ENCODE data around the gene NBL1.

The NBL1 gene

DNA sequence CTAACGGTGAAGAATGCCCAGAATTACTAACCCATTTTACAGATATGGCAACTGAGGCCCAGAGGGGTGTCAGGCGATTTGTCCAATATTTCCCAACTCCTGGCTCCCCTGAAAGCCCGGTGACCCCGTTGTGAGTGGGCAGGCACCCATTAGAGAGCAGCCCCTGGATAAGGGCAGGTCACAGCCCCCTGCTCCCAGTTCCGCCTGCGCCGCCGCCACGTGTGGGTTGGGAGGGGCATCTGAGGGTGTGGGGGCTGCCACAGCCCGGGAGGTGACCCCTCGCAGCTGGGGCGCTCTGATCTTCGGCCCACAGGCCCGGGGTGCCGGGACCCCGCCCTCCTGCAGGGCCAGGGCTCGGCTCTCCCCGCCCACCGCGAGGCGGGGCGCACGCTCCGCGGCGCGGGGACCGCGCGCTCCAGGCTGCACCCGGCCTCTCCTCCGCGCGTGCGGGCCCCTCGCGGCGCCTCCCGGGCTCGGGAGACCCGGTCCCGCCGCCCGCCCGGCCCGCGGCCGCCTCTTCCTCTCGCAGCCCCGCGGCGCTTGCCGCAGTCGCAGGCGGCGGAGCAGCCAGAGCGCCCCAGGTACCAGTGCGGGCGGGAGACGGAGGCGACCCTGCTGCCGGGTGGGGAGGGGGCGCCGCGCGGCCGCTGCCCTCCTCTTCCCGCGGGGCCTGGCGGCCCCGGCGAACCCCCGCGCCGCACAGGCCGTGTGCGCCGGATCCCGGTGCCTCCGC, 20.5 kb downstream of the NBL1 start, which contains the start of gene HTR6:
HTR6 (plus strand) TSS at position 423 of the 733 bp plus-strand sequence. CDS start 879 bp downstream, outside the sequence.
- no peak for TF ChIP-seq FOXP2 (optimal IDR thresholded peaks at IDR 0.05; ENCODE audit: control extremely low read depth, extremely low read length, insufficient read depth)
- H3K4me3 ChIP-seq, result peak within 1 kb of the TSS; percentile 22; the same call in 1 of the 2 replicates
- H3K36me3 ChIP-seq (ENCODE audit: insufficient read depth, low read length), result no peaks in the 10 kb centered on the region
- DNase-seq (ENCODE audit: low read depth, low spot score), result no peak
- H3K9me3 ChIP-seq (ENCODE audit: low read depth, low read length), result no peaks in the 10 kb centered on the region
- no peak within 1 kb of the TSS for H3K27ac ChIP-seq
- H3K9ac ChIP-seq (ENCODE audit: insufficient read length), result no peak within 1 kb of the TSS

DNA sequence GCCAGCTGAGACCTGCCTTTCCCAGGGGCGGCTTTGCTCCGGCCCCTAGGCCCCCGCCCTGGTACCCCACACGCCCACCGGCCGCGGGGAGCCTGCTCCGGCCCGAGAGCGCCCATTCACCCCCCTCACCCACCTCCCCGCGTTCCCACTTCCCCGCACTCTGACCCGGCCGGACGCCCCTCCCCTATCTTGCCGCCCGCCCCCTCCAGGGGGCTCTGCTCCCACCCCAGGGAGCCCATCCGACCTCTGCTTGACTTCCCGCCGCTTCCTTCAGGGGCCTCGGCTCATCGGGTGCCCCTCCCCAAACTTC, 21.0 kb downstream of the NBL1 start:
- Histone ChIP-seq H3K9me3 (ENCODE audit: low read depth, low read length) (no peaks in the 10 kb centered on the region), H3K36me3 (ENCODE audit: insufficient read depth, low read length) (no peaks in the 10 kb centered on the region), H3K9ac (ENCODE audit: insufficient read length) (no peak overlapping the region), H3K27ac (no peak overlapping the region), H3K4me3 (peak overlapping the region; percentile 22; the same call in 1 of the 2 replicates)
- no peak for DNase-seq (ENCODE audit: low read depth, low spot score)
- TF ChIP-seq POLR2AphosphoS5 (IDR thresholded peaks at IDR 0.05; ENCODE audit: borderline replicate concordance, low read depth, low read length) (no peak), FOXP2 (optimal IDR thresholded peaks at IDR 0.05; ENCODE audit: control extremely low read depth, extremely low read length, insufficient read depth) (no peak), EZH2 (IDR thresholded peaks at IDR 0.05) (peak; percentile 26)

DNA sequence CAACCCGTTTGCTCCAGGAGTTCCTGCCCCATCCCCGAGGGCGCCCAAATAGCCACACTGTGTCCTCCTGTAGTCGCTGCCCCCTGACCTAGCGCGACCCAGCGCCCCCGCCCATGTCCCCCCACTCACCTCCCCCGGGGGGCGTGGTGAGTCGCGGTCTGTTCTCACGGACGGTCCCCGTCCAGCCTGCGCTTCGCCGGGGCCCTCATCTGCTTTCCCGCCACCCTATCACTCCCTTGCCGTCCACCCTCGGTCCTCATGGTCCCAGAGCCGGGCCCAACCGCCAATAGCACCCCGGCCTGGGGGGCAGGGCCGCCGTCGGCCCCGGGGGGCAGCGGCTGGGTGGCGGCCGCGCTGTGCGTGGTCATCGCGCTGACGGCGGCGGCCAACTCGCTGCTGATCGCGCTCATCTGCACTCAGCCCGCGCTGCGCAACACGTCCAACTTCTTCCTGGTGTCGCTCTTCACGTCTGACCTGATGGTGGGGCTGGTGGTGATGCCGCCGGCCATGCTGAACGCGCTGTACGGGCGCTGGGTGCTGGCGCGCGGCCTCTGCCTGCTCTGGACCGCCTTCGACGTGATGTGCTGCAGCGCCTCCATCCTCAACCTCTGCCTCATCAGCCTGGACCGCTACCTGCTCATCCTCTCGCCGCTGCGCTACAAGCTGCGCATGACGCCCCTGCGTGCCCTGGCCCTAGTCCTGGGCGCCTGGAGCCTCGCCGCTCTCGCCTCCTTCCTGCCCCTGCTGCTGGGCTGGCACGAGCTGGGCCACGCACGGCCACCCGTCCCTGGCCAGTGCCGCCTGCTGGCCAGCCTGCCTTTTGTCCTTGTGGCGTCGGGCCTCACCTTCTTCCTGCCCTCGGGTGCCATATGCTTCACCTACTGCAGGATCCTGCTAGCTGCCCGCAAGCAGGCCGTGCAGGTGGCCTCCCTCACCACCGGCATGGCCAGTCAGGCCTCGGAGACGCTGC, 21.7 kb downstream of the NBL1 start:
- H3K4me3 ChIP-seq, result no peak overlapping the region
- no peak overlapping the region for H3K9ac ChIP-seq (ENCODE audit: insufficient read length)
- H3K36me3 ChIP-seq (ENCODE audit: insufficient read depth, low read length), result no peaks in the 10 kb centered on the region
- DNase-seq (ENCODE audit: low read depth, low spot score), result no peak
- no peaks in the 10 kb centered on the region for H3K9me3 ChIP-seq (ENCODE audit: low read depth, low read length)
- TF ChIP-seq POLR2AphosphoS5 (IDR thresholded peaks at IDR 0.05; ENCODE audit: borderline replicate concordance, low read depth, low read length) (no peak), EZH2 (IDR thresholded peaks at IDR 0.05) (peak; percentile 8)
- no peak overlapping the region for H3K27ac ChIP-seq

DNA sequence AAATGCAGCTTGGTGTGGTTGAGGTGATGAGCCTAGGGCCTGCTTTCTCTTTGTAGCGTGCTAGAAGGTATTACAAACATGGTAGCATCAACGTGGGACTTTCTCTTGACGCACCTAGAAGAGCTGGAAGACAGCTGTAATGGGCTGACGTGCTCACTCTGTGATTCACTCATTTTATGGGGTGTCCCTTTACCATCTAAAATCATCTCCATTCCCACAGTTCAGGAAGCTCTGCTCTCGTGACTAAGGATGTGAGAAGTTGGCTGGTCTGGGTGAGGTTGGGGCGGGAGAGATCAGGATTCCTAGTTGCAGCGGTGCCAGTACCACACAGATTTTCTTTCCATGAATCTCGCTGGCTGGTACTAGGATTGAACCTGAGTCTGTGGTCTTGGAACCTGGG, 24.8 kb downstream of the NBL1 start:
- Histone ChIP-seq H3K36me3 (ENCODE audit: insufficient read depth, low read length) (no peaks in the 10 kb centered on the region), H3K9me3 (ENCODE audit: low read depth, low read length) (no peaks in the 10 kb centered on the region), H3K4me3 (no peak overlapping the region), H3K27ac (no peak overlapping the region), H3K9ac (ENCODE audit: insufficient read length) (no peak overlapping the region)
- no peak for TF ChIP-seq POLR2AphosphoS5 (IDR thresholded peaks at IDR 0.05; ENCODE audit: borderline replicate concordance, low read depth, low read length)
- TF ChIP-seq EZH2 (IDR thresholded peaks at IDR 0.05), result no peak
- no peak for TF ChIP-seq FOXP2 (optimal IDR thresholded peaks at IDR 0.05; ENCODE audit: control extremely low read depth, extremely low read length, insufficient read depth)
- no peak for DNase-seq (ENCODE audit: low read depth, low spot score)

DNA sequence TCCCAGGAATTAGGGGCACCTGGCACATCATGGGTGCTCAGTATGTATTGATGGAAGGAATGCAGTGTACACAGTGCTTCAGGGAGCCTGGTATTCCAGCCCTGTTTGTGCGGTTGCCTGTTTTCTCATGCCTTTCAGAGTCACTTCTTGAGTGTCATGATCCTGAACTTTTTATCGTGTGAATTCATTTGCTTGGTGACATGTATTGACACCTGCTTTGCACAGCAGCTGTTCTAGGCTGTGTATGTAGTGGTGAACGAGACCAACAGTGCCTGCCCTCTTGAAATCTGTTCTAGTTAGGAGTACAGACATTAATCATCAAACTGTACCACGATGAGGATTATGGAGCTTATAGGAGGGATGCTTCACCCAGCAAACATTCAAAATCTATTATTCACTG, 26.7 kb downstream of the NBL1 start:
- Histone ChIP-seq H3K9me3 (ENCODE audit: low read depth, low read length) (no peaks in the 10 kb centered on the region), H3K27ac (no peak overlapping the region), H3K36me3 (ENCODE audit: insufficient read depth, low read length) (no peaks in the 10 kb centered on the region), H3K9ac (ENCODE audit: insufficient read length) (no peak overlapping the region), H3K4me3 (no peak overlapping the region)
- no peak for DNase-seq (ENCODE audit: low read depth, low spot score)
- TF ChIP-seq POLR2AphosphoS5 (IDR thresholded peaks at IDR 0.05; ENCODE audit: borderline replicate concordance, low read depth, low read length) (no peak), FOXP2 (optimal IDR thresholded peaks at IDR 0.05; ENCODE audit: control extremely low read depth, extremely low read length, insufficient read depth) (no peak)

DNA sequence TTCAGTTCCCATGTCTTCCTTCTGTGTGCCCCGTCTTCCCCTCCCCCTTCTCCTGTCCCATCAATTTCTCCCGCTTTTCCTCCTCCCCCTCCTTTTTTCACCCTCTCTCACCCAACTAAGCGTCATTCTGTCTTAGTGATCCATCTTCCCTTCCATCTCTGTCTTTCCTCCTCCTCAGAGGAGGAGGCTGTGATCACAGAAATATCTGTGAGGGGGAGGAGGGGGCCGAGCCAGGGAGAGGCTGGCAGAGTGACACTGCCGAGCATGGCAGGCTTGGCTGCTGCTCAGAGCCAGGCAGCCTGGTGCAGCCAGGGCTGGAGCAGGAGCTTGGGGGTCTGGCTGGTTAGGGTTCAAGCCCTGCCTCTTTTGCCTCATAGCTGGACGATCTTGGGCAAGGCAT, 28.1 kb downstream of the NBL1 start:
- no peak overlapping the region for H3K27ac ChIP-seq
- TF ChIP-seq EZH2 (IDR thresholded peaks at IDR 0.05) (no peak), POLR2AphosphoS5 (IDR thresholded peaks at IDR 0.05; ENCODE audit: borderline replicate concordance, low read depth, low read length) (no peak), FOXP2 (optimal IDR thresholded peaks at IDR 0.05; ENCODE audit: control extremely low read depth, extremely low read length, insufficient read depth) (no peak)
- no peak overlapping the region for H3K9ac ChIP-seq (ENCODE audit: insufficient read length)
- no peak for DNase-seq (ENCODE audit: low read depth, low spot score)
- H3K9me3 ChIP-seq (ENCODE audit: low read depth, low read length), result no peaks in the 10 kb centered on the region
- no peaks in the 10 kb centered on the region for H3K36me3 ChIP-seq (ENCODE audit: insufficient read depth, low read length)
- H3K4me3 ChIP-seq, result no peak overlapping the region

DNA sequence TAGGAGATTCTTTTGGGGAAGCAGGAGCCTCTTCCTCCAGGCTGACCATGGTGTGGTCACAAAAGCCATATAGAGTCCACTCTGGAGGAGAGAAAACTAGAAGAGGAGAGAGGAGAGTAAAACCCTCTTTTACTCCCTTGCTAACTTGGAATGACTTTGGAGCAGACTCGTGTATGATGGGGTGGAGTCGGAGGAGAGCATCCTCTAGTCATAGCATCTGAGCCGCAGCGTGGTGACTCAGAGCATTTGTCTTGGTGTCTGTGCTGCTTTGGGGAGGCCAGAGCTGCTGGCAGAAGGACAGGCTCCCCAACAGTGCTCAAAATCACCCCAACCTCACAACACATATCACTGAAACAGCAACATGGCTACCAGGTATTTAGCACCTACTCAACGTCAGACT, 31.7 kb downstream of the NBL1 start:
- Histone ChIP-seq H3K36me3 (ENCODE audit: insufficient read depth, low read length) (no peaks in the 10 kb centered on the region), H3K9me3 (ENCODE audit: low read depth, low read length) (no peaks in the 10 kb centered on the region), H3K4me3 (no peak overlapping the region), H3K9ac (ENCODE audit: insufficient read length) (no peak overlapping the region), H3K27ac (no peak overlapping the region)
- no peak for DNase-seq (ENCODE audit: low read depth, low spot score)
- TF ChIP-seq FOXP2 (optimal IDR thresholded peaks at IDR 0.05; ENCODE audit: control extremely low read depth, extremely low read length, insufficient read depth) (no peak), POLR2AphosphoS5 (IDR thresholded peaks at IDR 0.05; ENCODE audit: borderline replicate concordance, low read depth, low read length) (no peak), EZH2 (IDR thresholded peaks at IDR 0.05) (no peak)

DNA sequence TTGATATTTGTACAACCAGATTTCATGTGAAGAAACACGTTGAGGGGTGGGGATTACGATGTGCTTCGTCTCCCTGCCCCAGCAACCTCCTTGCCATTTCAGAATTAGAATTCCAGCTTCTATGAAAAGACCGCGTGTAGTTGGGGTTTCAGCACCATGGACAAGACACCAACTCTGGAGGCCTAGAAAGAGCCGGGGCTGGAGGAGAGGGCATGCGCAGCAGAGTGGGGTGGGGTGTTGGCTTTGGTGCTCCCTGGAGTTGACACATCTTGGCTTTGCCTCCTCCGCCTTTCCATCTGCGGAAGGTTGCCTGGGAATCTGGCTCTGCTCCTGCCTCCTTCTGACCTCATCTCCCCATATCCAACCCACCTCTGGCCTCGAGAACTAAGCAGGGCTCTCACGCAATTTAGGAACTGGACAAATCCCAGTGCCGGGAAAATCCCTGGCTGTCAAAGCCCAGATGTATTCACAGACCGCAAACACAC, 32.4 kb downstream of the NBL1 start:
- Histone ChIP-seq H3K9ac (ENCODE audit: insufficient read length) (no peak overlapping the region), H3K4me3 (no peak overlapping the region), H3K36me3 (ENCODE audit: insufficient read depth, low read length) (no peaks in the 10 kb centered on the region), H3K9me3 (ENCODE audit: low read depth, low read length) (no peaks in the 10 kb centered on the region), H3K27ac (no peak overlapping the region)
- TF ChIP-seq EZH2 (IDR thresholded peaks at IDR 0.05) (no peak), FOXP2 (optimal IDR thresholded peaks at IDR 0.05; ENCODE audit: control extremely low read depth, extremely low read length, insufficient read depth) (no peak), POLR2AphosphoS5 (IDR thresholded peaks at IDR 0.05; ENCODE audit: borderline replicate concordance, low read depth, low read length) (no peak)
- no peak for DNase-seq (ENCODE audit: low read depth, low spot score)

Data from SK-N-MC (cell line).